ENCODE measurements around the gene FYB2.
A peak's percentile ranks its signal among the peaks of the same experiment; 100 is the strongest.

The FYB2 gene

GRCh38 chr1:56835657-56836056, 16.5 kb upstream of the FYB2 start:
- no peak for TF ChIP-seq CTCF (conservative IDR thresholded peaks at IDR 0.05; ENCODE audit: low read depth, low read length)
- H3K36me3 ChIP-seq (ENCODE audit: insufficient read depth), result no peaks in the 10 kb centered on the region
- H4K20me1 ChIP-seq (ENCODE audit: insufficient read depth), result no peaks in the 10 kb centered on the region
- no peaks in the 10 kb centered on the region for H3K79me2 ChIP-seq (ENCODE audit: insufficient read depth, low read depth)
- no peak overlapping the region for H3K27ac ChIP-seq
- no peak overlapping the region for H3K4me2 ChIP-seq
- no peak overlapping the region for H3K4me3 ChIP-seq (IDR thresholded peaks at IDR 0.05; ENCODE audit: insufficient read depth, low read depth, low read length)
- no peaks in the 10 kb centered on the region for H3K27me3 ChIP-seq (ENCODE audit: insufficient read depth, low read depth)
- no peak overlapping the region for H3K9ac ChIP-seq
- H2AFZ ChIP-seq (ENCODE audit: low read depth), result no peak overlapping the region
- H3K4me1 ChIP-seq (ENCODE audit: low read depth, poor library complexity, severe bottlenecking), result no peaks in the 10 kb centered on the region

- no peaks in the 10 kb centered on the region for H3K27me3 ChIP-seq (ENCODE audit: insufficient read depth, low read depth)
Observed at GRCh38 chr1:56834137-56834900, 15.1 kb upstream of the FYB2 start.

GRCh38 chr1:56833088-56833487, 13.9 kb upstream of the FYB2 start:
- no peaks in the 10 kb centered on the region for H3K36me3 ChIP-seq (ENCODE audit: insufficient read depth)
- no peak overlapping the region for H3K9ac ChIP-seq
- H2AFZ ChIP-seq (ENCODE audit: low read depth), result no peak overlapping the region
- H3K79me2 ChIP-seq (ENCODE audit: insufficient read depth, low read depth), result no peaks in the 10 kb centered on the region
- H3K4me2 ChIP-seq, result no peak overlapping the region
- H4K20me1 ChIP-seq (ENCODE audit: insufficient read depth), result no peaks in the 10 kb centered on the region
- TF ChIP-seq CTCF (conservative IDR thresholded peaks at IDR 0.05; ENCODE audit: low read depth, low read length), result no peak
- no peak overlapping the region for H3K27ac ChIP-seq
- no peaks in the 10 kb centered on the region for H3K27me3 ChIP-seq (ENCODE audit: insufficient read depth, low read depth)
- no peaks in the 10 kb centered on the region for H3K4me1 ChIP-seq (ENCODE audit: low read depth, poor library complexity, severe bottlenecking)
- H3K4me3 ChIP-seq (IDR thresholded peaks at IDR 0.05; ENCODE audit: insufficient read depth, low read depth, low read length), result no peak overlapping the region

More at GRCh38 chr1:56834137-56834900, 15.1 kb upstream of the FYB2 start:
- H2AFZ ChIP-seq (ENCODE audit: low read depth), result no peak overlapping the region
- H3K4me2 ChIP-seq, result no peak overlapping the region
- no peaks in the 10 kb centered on the region for H3K36me3 ChIP-seq (ENCODE audit: insufficient read depth)
- H3K9ac ChIP-seq, result no peak overlapping the region
- TF ChIP-seq CTCF (conservative IDR thresholded peaks at IDR 0.05; ENCODE audit: low read depth, low read length), result no peak
- H3K4me3 ChIP-seq (IDR thresholded peaks at IDR 0.05; ENCODE audit: insufficient read depth, low read depth, low read length), result no peak overlapping the region
- no peak overlapping the region for H3K27ac ChIP-seq
- no peaks in the 10 kb centered on the region for H3K79me2 ChIP-seq (ENCODE audit: insufficient read depth, low read depth)
- no peaks in the 10 kb centered on the region for H4K20me1 ChIP-seq (ENCODE audit: insufficient read depth)
- no peaks in the 10 kb centered on the region for H3K4me1 ChIP-seq (ENCODE audit: low read depth, poor library complexity, severe bottlenecking)

GRCh38 chr1:56831871-56832693, 12.9 kb upstream of the FYB2 start:
- H3K27me3 ChIP-seq (ENCODE audit: insufficient read depth, low read depth), result no peaks in the 10 kb centered on the region
- H3K4me2 ChIP-seq, result no peak overlapping the region
- H2AFZ ChIP-seq (ENCODE audit: low read depth), result no peak overlapping the region
- no peaks in the 10 kb centered on the region for H4K20me1 ChIP-seq (ENCODE audit: insufficient read depth)
- peak; percentile 83 for TF ChIP-seq CTCF (conservative IDR thresholded peaks at IDR 0.05; ENCODE audit: low read depth, low read length)
- no peaks in the 10 kb centered on the region for H3K4me1 ChIP-seq (ENCODE audit: low read depth, poor library complexity, severe bottlenecking)
- H3K9ac ChIP-seq, result no peak overlapping the region
- H3K27ac ChIP-seq, result no peak overlapping the region
- H3K4me3 ChIP-seq (IDR thresholded peaks at IDR 0.05; ENCODE audit: insufficient read depth, low read depth, low read length), result no peak overlapping the region
- H3K36me3 ChIP-seq (ENCODE audit: insufficient read depth), result no peaks in the 10 kb centered on the region
- H3K79me2 ChIP-seq (ENCODE audit: insufficient read depth, low read depth), result no peaks in the 10 kb centered on the region

Measured in KMS-11 (cell line).